Uterus (tissue), 4 donors: ENCODE results near the gene AP1S3. TPM values are rescaled to one million over a fixed set of nuclear protein-coding genes. Genes with fewer than 3 reads are reported as not detected.

Experiments
- DNase-seq, 2 donors: peaks; one replicate each; pipeline ENCODE4 v3.0.0-alpha.2; 2019 to 2020
- H3K27ac ChIP-seq, 2 donors: fragments of 200-600 bp; sonication (generic); 1 replicate in 1 of 2; 2 replicates in 1 of 2; pipeline ENCODE4 v1.5.1; 2016 to 2018
- H3K27me3 ChIP-seq, 2 donors: fragments of 200-600 bp; sonication (generic); one replicate each; pipeline ENCODE4 v1.5.1; 2018 to 2019; ENCODE audit warnings: control low read depth in 1 of 2
- H3K36me3 ChIP-seq, 2 donors: fragments of 200-600 bp; sonication (generic); one replicate each; pipeline ENCODE4 v1.5.1; 2019; ENCODE audit warnings: control low read depth in 1 of 2
- H3K4me1 ChIP-seq, 2 donors: fragments of 200-600 bp; sonication (generic); one replicate each; pipeline ENCODE4 v1.5.1; 2018 to 2019; ENCODE audit warnings: control low read depth in 1 of 2
- H3K4me3 ChIP-seq, 2 donors: fragments of 200-600 bp; sonication (generic); 1 replicate in 1 of 2; 2 replicates in 1 of 2; pipeline ENCODE4 v1.5.1; 2018 to 2019; ENCODE audit warnings: mild to moderate bottlenecking in 1 of 2
- H3K9me3 ChIP-seq, 2 donors: fragments of 200-600 bp; sonication (generic); one replicate each; pipeline ENCODE4 v1.5.1; 2019; ENCODE audit warnings: control low read depth in 1 of 2
- POLR2A ChIP-seq, 2 donors: fragments of 450-650 bp; IDR thresholded peaks; one replicate each; pipeline ENCODE4 v1.6.1; 2016; ENCODE audit warnings: antibody characterized with exemption in 2 of 2, mild to moderate bottlenecking in 1 of 2, moderate library complexity in 1 of 2
- intact Hi-C: fragments of 100-400 bp; cut with DNase I; formaldehyde crosslinking; loops from one replicate; pipeline ENCODE4 v1.15.1; 2023; ENCODE audit warnings: low total_unique reads
- total RNA-seq, 4 donors: library from RNA; depleted of rRNA in 3 of 4; stranded (reverse); fragments of >200 nt in 3 of 4; gene quantifications; one replicate each; pipeline versions ENCODE4 v1.1.0 to v1.2.4, GENCODE V29; 2014 to 2023
- TF ChIP-seq, protein P1 (sequence below), 4 experiments: fragments of 200-600 bp in 2 of 4; fragments of 450-650 bp in 2 of 4; sonication (generic) in 2 of 4; IDR thresholded peaks; one replicate each; pipeline ENCODE4 v1.5.1; 2016 to 2019; ENCODE audit warnings: antibody characterized with exemption in 4 of 4, mild to moderate bottlenecking in 2 of 4, moderate library complexity in 1 of 4
- donor health status: DM: yes; HTN: yes; CAD: no.

Gene AP1S3
- total RNA-seq, 4 donors from 2014 or later = 2.0 to 5.6 TPM; not detected in 2

DNA sequence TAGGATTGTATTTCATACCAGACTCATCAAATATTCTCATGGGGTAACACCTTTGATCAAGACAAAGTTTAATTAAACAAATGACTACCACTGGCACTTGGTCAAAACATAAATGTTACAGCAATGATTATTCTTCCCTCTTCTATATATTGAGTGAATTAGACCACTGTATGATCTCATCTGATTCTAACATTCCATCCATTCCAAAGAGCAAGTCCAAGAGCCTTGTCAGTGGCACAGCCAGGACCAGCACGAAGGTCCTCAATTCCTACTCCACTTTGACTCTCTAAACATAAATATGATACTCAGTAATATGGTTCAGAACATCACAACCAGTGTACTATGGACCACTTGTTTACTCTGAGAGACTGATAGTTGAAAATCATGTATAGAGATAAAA is 86.4 kb downstream of the AP1S3 start:
- no peak overlapping the region for H3K27ac ChIP-seq
- H3K36me3 ChIP-seq = no peaks in the 10 kb centered on the region
- TF ChIP-seq, protein P1, sequence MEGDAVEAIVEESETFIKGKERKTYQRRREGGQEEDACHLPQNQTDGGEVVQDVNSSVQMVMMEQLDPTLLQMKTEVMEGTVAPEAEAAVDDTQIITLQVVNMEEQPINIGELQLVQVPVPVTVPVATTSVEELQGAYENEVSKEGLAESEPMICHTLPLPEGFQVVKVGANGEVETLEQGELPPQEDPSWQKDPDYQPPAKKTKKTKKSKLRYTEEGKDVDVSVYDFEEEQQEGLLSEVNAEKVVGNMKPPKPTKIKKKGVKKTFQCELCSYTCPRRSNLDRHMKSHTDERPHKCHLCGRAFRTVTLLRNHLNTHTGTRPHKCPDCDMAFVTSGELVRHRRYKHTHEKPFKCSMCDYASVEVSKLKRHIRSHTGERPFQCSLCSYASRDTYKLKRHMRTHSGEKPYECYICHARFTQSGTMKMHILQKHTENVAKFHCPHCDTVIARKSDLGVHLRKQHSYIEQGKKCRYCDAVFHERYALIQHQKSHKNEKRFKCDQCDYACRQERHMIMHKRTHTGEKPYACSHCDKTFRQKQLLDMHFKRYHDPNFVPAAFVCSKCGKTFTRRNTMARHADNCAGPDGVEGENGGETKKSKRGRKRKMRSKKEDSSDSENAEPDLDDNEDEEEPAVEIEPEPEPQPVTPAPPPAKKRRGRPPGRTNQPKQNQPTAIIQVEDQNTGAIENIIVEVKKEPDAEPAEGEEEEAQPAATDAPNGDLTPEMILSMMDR (IDR thresholded peaks at IDR 0.05) = no peak
- no peak for TF ChIP-seq POLR2A (IDR thresholded peaks at IDR 0.05)
- H3K4me3 ChIP-seq = no peak overlapping the region
- H3K4me1 ChIP-seq = no peaks in the 10 kb centered on the region
- H3K27me3 ChIP-seq = no peaks in the 10 kb centered on the region
- intact Hi-C loops = no loop called here
- no peaks in the 10 kb centered on the region for H3K9me3 ChIP-seq
- DNase-seq = no peak

DNA sequence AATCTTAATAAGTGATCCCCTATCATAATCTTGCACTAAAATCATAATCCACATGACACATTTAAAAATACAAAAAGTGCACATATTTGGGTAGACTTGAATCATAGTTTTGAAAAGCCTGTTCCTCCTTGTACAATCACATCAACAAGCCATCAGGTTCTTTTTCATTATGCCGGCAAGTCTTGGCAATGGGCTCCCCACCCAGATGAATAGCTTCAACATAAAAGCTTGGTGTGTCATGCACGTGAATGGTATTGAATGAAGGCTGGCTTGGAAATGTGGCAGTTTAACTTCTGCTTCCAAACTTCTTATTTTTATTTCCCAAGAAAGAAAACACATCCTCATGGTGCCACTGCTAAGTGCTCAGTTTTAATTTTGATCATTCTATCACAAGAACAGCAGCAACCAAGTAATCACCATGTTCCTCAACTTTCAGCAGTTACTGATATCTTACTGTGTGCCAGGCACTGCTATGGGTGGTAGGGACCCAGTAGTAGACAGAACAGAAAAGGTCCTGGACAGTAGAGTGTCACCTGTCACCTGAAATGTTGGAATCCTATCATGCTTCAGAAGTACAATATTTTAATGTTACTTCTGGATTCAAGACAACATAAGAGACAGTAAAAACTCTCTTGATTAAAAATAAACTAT is 89.9 kb downstream of the AP1S3 start:
- TF ChIP-seq, protein P1 (IDR thresholded peaks at IDR 0.05) = no peak
- TF ChIP-seq POLR2A (IDR thresholded peaks at IDR 0.05) = no peak
- intact Hi-C loops = no loop called here
- Histone ChIP-seq H3K9me3 (no peaks in the 10 kb centered on the region), H3K27ac (no peak overlapping the region), H3K36me3 (no peaks in the 10 kb centered on the region), H3K4me3 (no peak overlapping the region), H3K27me3 (no peaks in the 10 kb centered on the region), H3K4me1 (no peaks in the 10 kb centered on the region)
- no peak for DNase-seq

DNA sequence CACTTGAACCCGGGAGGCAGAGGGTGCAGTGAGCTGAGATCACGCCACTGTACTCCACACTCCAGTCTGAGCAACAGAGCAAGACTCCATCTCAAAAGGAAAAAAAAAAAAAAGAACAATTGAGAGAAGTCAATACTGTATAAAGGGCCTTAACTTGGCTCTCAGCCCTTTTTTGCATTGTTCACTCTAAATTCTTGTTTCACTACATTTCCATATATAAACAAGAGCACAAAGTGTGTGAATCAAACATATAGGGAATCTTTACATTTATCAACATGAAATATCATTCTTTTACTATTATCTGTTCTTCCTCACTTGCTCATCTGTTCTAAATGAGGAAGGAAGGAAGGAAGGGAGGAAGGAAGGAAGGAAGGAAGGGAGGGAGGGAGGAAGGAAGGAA is 90.8 kb downstream of the AP1S3 start:
- Histone ChIP-seq H3K27me3 (no peaks in the 10 kb centered on the region), H3K4me3 (no peak overlapping the region), H3K27ac (no peak overlapping the region), H3K4me1 (no peaks in the 10 kb centered on the region), H3K9me3 (no peaks in the 10 kb centered on the region), H3K36me3 (no peaks in the 10 kb centered on the region)
- no peak for DNase-seq
- intact Hi-C loops = no loop called here
- TF ChIP-seq, protein P1 (IDR thresholded peaks at IDR 0.05) = no peak
- TF ChIP-seq POLR2A (IDR thresholded peaks at IDR 0.05) = no peak

DNA sequence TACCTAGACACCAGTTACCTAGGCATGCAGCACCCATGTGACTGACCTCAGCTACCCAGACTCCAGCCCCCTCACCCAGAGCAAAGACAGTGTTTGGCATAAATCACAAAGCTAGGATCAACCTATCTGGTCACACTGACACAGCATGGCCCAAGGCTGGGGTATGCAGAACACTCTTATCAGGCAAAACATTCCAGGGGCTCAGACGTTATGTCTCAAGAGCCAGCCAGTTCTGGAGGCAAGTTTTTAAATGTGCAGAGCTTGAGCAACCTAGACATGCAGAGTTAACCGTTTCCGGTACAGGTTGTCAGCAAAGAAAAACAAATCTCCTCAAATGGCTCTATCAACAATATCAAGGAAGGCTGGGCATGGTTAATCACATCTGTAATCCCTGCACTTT is 92.8 kb downstream of the AP1S3 start:
- Histone ChIP-seq H3K27ac (no peak overlapping the region), H3K27me3 (no peaks in the 10 kb centered on the region), H3K4me1 (no peaks in the 10 kb centered on the region), H3K4me3 (no peak overlapping the region), H3K9me3 (no peaks in the 10 kb centered on the region), H3K36me3 (no peaks in the 10 kb centered on the region)
- no peak for DNase-seq
- intact Hi-C loops = no loop called here
- TF ChIP-seq, protein P1 (IDR thresholded peaks at IDR 0.05) = no peak
- TF ChIP-seq POLR2A (IDR thresholded peaks at IDR 0.05) = no peak

DNA sequence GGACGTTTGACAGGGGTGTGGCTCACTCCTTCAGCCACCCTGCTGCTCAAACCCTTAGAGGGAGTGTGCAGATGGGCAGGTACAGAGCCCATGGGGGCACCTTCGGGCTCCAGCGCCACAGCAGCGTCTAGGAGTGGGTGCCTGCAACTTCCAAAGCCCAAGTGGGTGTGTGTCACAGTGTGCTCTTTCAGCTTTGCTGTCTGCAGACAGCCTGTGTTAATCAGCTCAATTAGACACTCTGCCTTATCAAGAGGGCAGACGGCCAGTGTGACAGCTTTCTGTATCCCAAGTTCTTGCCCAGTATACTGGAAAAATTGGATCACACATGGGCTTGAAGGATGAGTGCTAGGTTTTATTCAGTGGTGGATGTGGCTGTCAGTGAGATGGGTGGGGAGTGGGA is 96.7 kb downstream of the AP1S3 start:
- no peak overlapping the region for H3K4me3 ChIP-seq
- no peak for DNase-seq

More for the DNA sequence above, 96.7 kb downstream of the AP1S3 start:
- no peak overlapping the region for H3K27ac ChIP-seq
- intact Hi-C loops = no loop called here
- H3K9me3 ChIP-seq = no peaks in the 10 kb centered on the region
- TF ChIP-seq, protein P1 (IDR thresholded peaks at IDR 0.05) = no peak
- no peak for TF ChIP-seq POLR2A (IDR thresholded peaks at IDR 0.05)
- H3K4me1 ChIP-seq = no peaks in the 10 kb centered on the region
- H3K36me3 ChIP-seq = no peaks in the 10 kb centered on the region
- H3K27me3 ChIP-seq = no peaks in the 10 kb centered on the region
